ENCODE results near the gene LEMD3.

The LEMD3 gene

GRCh38 chr12:65170209-65170881, 962 bp downstream of the LEMD3 start:
- peak; percentile 20 for DNase-seq

- no peak for DNase-seq
These were observed 1.7 kb downstream of the LEMD3 start for GRCh38 chr12:65171073-65171472.

GRCh38 chr12:65171870-65172269, 2.5 kb downstream of the LEMD3 start:
- DNase-seq = no peak

- no peak for DNase-seq
These were observed 6.0 kb downstream of the LEMD3 start for GRCh38 chr12:65175385-65175784.

- DNase-seq = no peak
These were observed 12.8 kb downstream of the LEMD3 start for GRCh38 chr12:65182012-65182739.

- no peak for DNase-seq
These were observed 14.9 kb downstream of the LEMD3 start for GRCh38 chr12:65184176-65184857.

- no peak for DNase-seq
These were observed 15.5 kb downstream of the LEMD3 start for GRCh38 chr12:65184858-65185229.

GRCh38 chr12:65187665-65188064, 18.3 kb downstream of the LEMD3 start:
- no peak for DNase-seq

GRCh38 chr12:65188179-65188701, 18.9 kb downstream of the LEMD3 start:
- DNase-seq = no peak

- no peak for DNase-seq
These were observed 19.8 kb downstream of the LEMD3 start for GRCh38 chr12:65189028-65189718.

- DNase-seq = no peak
These were observed 23.7 kb downstream of the LEMD3 start for GRCh38 chr12:65192963-65193516.

GRCh38 chr12:65194949-65195348, 25.6 kb downstream of the LEMD3 start:
- no peak for DNase-seq

GRCh38 chr12:65195387-65196055, 26.1 kb downstream of the LEMD3 start:
- DNase-seq = no peak

- DNase-seq = no peak
These were observed 27.6 kb downstream of the LEMD3 start for GRCh38 chr12:65196762-65197567.

GRCh38 chr12:65199604-65200003, 30.2 kb downstream of the LEMD3 start:
- no peak for DNase-seq

- no peak for DNase-seq
These were observed 30.8 kb downstream of the LEMD3 start for GRCh38 chr12:65200007-65200665.

GRCh38 chr12:65203376-65203775, 34.0 kb downstream of the LEMD3 start:
- no peak for DNase-seq

GRCh38 chr12:65204886-65205525, 35.6 kb downstream of the LEMD3 start:
- no peak for DNase-seq

GRCh38 chr12:65205886-65206285, 36.5 kb downstream of the LEMD3 start:
- DNase-seq = no peak

- DNase-seq = no peak
These were observed 38.7 kb downstream of the LEMD3 start for GRCh38 chr12:65208125-65208524.

Measured in NCI-H774 (cell line).